Activated gamma-delta T cell (primary cell): ENCODE data around the gene STPG4.

Experiments
- DNase-seq: peaks from one replicate; lab custom pipeline; 2025; lab: John Stamatoyannopoulos, UW

Gene STPG4

DNA sequence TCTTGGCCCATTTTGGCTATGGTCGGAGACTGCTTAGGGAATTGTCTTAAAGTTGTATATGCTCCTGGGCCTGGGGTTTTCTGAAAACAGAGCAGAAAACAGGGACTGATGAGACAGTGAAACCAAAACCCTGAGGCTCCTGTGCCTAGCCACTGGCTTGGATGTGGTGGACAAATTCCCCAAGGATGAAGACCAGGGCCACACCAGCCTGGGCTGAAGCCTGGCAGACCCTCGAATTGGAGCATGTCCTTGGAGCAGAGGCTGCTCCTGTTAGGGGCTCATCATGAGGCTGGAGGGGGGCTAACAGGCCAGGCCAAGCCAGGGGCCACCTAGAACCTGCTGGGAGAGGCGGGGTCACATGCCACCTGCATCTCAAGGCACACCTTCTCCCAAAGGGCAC, 68.1 kb downstream of the STPG4 start:
- no peak for DNase-seq

DNA sequence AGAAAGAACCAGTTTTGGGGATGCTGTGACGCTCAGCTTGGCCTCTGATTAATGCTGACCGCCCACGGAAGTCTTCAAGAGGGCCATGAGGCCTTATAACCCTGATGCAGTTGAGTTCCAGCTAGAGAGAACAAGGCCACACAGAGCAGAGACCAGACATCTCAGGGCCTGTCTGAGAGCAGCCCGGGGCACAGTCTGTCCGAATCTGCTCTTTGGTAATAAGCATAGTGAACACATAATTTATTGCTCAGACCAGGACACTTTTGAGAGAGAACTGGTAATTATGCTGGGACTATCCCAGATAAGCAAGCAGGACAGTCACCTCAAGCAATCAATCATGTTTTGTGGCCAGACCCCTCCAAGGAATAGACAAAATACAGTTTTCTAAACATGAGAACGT, 68.5 kb downstream of the STPG4 start:
- no peak for DNase-seq

DNA sequence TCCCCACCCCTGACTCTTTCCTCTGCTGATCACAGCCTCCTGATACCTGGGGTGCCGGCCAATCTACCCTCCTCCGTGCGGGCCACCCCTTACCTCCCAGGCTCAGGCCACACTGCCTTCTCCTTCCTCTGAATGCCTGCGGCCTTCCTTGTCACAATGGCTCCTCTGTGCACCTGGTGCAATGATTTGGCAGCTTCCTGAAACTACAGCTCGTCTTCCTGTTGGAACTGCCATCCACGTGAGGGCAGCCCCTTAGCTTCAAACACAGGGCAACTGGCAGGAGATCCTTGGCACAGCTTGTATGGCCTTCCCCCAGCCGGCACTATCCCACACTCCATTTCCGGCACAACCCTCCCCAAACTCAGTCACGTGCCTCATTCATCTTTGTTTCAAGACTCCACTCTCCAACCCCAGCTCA, 69.0 kb downstream of the STPG4 start:
- no peak for DNase-seq

DNA sequence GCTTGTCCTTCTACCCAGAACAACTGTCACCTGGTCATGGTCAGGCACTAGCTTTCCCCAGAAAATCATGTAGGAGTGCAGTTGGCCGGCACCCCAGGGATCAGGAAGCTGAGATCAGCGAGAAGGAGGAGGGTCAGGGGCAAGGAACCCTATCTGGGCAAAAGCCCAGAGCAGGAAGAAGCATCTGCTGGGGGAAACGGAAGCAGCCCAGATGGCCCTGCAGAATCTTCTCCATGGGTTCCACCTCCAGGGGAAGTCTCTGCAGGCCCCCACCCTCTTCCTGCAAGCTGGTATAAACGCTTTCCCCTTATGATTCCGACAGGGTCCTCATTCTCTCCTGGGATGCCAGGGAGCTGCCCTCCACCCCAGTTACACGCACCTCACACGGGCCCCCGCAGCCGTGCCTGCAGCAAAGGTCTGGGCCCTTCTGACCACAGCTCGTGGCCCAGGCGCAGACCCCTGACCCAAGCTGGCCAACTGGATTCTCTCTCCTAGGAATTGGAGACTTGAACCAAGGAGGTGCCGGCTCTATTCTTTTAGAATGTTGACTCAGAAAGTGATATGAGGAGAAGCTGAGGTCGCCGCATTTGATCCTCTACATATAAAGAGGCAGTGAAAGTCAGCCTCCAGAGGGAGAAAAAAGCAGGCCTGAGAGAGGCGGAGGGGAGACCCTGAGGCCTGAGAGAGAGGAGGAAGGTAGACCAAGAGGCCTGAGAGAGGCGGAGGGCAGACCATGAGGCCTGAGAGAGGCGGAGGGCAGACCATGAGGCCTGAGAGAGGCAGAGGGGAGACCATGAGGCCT, 71.0 kb downstream of the STPG4 start:
- DNase-seq: no peak

DNA sequence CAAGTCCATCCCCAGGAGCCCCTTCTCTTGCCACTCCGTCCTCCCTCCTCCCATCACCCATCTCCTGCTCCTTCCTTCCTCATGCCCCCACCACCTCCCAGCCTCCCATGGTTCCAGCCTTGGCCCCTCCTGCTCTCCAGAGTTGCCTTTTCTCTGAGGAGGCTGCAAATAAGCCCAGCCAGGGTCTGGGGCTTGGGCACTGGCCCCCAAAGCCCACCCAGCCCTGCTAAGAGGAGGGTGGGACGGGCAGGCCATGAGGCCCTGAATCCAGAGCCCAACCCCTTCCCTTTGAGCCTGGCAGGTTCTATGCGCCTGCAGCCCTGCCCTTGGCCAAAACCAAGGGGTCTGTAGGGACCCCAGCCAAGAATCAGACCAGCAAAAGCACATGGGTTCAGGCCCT, 71.6 kb downstream of the STPG4 start:
- DNase-seq: no peak

DNA sequence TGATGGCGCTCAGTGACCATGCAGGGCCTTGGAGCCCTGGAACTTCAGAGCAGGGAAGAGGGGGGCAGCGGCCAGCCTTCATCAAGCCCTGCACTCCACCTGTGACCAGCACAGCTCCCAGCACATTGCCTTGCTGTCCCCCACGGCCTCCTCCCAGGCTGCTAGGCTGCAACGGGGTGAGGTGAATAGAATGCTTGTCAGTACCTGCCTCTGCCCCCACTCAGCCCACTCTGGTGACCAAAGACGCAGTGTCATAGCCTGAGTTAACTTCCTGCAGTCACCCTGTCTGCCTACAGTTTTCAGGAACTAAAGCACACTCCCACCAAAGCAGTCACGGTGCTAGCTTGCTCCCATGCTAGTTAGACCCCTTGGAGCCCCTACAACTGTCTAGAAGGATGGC, 72.1 kb downstream of the STPG4 start:
- no peak for DNase-seq

DNA sequence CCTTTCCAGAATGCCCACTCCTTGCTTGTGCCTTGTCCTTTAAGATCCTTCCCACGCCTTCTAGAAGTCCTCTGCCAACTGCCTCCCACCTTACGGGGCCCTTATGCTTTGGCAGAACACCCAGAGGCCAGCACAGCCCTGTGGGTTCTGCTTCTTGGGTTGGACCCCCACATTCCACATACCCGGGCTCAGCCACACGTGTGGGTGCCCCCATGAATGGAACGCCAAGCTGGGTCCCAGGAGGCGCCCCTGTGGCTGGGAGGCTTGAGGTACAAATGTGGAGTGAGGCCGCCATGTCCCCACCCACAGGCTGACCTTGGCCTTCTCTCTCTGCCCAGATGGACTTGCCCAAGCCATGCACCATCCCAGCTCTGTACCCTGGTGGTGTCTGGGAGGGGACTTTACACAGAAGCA, 74.2 kb downstream of the STPG4 start:
- no peak for DNase-seq

DNA sequence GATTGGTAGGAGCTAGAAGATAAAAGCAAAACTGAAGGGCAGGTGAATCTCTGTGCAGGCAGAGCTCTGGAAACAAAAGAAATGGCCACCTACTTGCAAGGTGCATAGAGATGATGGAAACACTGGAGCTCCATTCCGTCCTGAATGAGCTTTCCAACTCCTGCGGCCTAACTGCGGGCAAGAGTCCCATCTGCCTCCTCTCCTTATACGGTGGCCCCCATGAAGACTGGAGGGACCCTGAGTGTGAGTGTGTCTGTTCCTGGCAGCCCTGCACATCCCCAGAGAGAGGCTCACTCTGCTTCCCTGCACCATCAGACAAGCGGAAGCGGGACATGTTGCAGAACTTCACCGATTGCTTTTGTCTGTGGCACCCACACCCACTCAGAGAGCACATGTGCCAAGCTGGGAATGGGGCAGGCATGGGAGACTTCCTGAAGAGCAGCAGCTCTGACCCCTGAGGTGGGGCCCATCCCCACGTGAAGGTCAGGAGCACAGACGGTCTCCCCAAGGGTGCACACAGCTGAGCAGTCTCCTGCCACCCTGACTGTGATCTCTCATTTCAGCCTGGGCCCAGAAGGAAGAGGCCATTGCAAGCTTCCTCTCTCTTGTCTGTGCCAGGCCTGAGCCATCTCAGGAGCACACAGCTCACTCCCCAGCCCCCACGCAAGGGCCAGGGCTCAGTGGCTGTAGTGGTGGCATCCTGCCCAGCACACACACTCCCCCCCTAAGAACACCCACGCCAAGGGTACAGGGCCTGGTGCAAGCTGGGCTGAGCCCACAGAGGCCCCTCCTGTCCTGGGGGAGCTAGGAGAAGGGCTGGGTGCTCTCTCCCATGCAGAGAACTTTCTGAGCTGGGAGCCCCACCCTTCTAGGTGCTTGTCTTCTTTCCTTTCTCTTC, 75.3 kb downstream of the STPG4 start:
- no peak for DNase-seq

DNA sequence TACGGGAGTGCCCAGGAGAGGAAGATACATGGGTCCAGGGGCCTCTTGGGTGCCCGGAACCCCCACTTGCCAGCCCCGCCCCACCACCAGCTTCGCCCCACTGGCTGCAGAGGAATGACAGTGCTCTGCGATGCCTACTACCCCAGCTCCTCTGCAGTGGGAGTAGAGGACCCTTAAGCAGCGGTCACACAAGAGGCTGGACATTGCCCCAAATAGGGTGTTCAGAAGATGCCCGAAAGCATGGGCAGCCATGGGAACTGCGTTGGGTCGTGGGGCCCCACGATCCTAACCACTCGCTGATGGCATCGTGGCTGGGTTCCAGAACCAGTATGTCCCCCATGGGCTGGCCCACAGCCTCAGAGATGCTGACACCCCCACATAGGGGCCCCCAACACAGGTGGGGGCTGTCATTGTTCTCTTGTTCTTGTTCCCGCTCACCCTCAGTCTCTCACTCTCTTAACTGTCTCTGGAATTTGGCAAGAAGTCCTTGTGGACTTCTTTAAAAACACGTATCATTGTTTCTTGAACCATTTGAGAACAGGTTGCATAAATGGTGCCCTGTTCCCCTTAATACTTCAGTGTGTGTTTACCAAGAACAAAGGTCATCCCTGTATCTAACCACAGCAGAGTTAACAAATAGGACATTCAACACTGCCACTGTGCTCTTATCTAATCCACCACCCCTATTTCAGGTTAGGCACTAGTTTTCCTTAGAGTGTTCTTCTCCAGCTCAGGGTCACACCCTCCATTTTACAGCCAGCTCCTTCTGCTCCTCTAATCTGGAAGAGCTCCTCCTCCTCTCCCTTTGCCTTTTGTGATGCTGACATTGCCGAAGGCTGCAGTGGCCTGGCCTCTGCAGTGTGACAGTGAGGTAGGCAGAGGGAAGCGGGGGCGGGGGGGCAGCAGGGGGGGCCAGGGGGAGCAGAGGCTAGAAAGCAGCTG, 76.3 kb downstream of the STPG4 start:
- DNase-seq: no peak

DNA sequence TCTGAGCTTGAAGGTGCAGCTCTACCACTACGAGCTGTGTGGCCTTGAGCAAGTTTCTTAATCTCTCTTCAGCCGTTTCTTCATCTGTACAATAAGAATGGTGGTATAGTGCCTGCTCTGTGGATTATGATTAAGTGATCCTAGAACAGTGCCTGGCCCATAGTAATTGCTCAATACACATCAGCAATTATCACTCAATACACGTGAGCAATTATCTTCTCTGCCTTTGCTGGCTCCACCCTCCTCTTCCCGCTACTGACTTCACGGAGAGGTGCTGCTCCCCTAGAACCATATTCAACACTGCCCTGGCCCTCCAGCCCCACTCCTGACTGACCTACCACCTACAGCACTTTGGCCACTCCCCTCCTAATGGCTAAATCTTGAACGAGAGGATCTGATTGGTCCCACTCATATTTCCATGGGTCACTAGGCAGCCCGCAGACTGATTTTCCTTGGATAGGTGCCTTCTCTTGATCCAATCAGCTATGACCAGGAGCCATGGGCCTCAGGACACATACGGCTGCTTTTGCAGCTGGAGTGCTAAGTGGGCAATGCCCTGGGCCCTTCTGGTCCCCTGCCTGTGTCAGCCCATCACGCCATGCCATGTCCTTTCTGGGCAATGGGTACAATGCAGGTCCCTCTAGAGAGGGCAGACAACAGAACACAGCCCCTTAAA, 77.5 kb downstream of the STPG4 start:
- no peak for DNase-seq

DNA sequence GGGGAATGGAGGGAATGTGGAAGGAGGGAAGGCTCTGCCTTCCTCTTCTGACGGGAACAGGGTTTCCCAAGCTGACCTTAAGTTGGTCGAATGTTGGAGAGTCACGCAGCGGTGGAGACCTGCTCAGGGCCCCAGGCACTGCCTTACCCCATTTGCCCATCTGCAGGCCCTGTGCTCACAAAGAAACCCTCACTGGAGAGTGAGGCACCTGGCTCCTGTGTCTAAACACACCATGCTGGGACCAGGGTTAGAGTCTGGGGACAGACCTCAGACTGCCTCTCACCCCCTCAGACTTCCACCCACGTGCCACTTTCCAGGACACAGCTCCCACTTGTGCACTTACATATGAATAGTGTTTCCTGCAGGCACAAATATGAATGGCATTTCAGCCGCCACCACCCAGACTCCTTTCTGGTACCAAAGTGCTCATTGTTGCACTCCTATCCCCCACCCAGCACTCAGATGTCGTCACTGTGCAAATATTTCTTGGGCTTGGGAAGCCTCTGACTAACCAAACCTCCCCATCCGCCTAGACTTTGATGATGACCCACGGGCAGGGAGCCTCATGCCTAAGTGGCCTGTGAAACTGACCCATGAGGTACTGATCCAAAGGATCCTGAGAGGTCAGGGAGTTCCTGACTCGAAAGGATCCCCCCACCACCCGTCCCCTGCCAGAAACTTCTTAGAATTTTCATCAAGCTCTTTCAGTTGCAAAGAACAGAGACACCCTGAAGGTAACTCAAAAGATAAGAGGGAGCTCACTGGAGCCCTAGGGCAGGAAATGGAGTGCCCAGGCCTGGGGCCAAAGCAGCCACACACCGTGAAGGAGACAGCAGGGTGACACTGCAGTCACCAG, 78.3 kb downstream of the STPG4 start:
- no peak for DNase-seq

DNA sequence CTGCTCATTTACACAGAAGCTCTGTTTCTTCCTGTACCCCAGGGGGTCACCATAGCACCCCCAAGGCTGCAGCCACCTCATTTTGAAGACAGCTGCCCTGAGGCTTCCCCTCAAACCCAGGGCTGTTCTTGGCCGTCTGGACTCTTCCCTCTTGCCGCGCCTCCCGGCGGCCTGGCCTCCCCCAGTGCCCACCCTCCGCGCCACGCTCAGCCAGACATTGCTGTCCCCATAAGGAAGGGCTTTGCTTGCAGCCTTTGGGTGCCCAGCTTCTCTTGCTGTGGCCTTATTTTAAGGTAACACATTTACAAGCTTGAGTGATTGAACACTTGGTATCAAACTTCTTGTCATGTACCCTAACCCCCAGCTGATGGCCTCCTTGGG, 79.0 kb downstream of the STPG4 start:
- no peak for DNase-seq

DNA sequence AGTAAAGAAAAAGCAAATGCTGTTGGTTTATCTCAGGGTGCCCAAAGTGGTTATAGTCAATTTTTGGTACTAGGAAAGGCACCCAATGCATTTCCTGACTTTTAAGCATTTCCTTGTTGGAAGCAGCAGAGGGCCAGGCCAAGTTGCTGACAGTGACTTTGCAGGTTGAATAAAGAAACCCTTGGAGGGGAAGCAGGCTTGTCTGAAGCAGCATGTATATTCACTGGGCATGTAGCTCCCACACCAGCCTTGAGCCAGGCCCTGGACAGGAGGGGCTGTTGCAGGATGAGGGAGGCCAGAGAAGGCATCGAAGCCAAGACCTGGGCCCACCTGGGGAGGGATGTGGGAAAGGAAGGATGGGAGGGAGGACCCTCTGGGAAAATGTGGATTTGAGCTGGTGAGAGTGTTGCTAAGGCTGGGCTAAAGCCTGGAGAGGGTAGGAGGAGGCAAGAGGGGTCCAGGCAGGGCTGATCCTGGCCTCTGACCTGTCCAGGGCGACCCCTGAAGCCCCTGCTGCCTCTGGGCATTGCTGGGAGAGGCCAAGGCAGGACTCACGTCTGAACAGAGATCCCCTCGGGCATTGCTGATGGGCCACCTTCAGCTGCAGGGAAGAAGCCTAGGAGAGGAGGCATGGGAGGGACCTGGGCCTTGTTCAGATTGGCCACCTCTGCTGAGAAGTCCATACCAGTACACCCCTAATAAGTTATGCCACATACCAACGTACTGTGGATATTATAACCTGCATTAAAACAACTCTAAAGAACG, 79.6 kb downstream of the STPG4 start:
- no peak for DNase-seq

DNA sequence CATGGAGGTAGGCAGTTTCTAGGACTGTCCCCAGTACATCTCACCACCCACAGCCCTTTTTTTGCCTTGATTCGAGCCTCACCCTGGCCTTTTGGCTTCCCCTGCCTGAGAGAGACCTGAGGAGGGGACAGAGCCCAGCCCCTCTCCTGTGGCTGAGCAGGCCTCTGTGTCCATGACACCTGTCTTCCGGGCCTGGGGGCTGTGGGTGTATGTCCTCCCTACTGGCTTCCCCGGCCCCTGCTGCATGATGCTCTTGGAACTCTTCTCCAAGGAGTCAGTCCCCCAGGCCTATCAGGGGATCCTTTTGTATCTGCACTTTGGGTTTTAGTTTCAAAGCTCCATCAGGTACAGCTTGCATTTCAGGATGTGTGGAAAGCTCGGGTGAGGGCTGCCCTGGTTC, 80.4 kb downstream of the STPG4 start:
- no peak for DNase-seq

DNA sequence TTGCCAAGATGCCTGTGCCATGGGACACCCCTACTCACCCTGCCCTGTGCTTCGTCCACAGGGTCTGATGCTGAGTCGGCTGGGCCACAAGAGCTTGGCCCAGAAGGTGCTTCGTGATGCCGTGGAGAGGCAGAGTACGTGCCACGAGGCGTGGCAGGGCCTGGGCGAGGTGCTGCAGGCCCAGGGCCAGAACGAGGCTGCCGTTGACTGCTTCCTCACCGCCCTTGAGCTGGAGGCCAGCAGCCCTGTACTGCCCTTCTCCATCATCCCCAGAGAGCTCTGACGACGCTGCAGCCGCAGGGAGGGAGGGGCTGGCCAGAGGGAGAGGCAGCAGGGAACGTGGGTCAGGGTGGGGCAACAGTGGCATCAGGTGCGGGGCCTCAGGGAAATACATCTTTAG, 81.5 kb downstream of the STPG4 start:
- DNase-seq: no peak

DNA sequence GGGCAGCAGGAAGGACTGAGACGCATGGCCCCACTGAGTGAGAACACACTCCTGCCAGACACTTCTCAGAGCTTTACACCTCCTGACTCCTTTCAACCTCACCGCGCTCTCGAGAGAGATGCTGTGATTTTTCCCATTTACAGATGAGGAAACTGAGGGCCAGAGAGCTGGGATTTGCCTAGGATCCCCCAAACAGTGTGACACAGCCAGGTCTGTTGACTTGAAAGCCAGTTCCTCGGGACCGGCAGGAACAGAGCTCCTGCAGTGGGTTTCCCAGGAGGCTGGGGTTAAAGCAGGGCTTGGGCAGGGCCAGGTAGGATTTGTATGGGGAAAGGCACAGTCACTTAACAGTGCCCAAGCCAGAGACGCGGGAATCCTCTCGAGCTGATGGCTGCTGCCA, 81.9 kb downstream of the STPG4 start:
- DNase-seq: no peak

DNA sequence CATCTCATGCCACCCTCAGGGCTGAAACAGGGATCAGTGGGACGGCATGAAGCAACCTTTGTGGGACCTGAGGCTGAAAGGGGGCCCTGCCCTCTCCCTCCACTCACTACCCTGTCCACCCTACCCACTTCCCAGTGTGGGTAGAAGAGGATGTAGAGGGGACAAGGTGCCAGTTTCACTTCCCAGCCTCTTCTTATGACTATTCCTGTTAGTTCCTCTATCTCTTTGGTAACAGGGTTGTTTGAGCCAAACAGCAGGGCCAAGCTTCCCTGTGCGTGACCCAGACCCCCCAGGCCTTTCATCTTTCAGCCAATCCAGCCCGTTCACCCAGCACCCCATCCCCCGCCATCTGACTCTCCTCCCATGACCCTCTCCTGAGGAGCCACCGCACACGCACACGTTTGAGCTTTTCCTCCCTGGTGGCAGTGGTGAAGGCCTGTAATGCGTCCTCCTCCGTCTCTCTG, 82.3 kb downstream of the STPG4 start:
- DNase-seq: no peak

DNA sequence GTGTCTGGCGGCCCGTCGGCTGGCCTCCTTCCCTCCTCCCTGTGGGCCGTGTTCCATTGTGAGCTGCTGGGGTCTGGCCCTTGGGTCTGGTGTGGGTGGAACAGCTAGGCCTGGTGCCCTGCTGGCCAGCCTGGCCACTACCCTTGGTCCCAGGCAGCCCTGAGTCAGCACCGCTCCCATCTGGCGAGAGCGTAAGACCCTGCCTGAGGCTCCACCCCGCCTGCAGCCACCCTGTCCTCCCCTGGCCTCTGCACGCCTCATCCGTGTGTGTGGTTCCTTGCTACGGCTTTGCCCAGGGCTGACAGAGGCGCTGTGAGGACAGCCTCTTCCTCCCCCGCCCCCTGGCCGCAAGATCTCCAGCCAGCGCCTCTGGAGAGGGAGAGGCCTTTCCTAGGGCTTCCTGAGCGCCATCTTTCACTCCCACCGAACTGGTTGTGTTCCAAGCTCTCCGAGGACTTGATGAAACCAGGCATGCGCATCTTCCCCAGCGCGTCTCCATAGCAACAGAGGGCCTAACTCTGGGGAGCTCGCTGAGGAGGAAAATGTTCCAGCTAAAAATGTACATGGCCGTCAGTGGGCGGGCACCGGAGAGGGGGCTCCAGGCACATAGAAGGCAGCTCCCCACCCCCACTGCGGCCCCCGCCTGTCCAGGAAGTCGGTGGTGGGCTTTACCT, 83.0 kb downstream of the STPG4 start:
- no peak for DNase-seq
